Superior temporal gyrus (tissue), 1 donor: ENCODE data around the gene DNMT3L.
"Not testable (repeated sequence)": the region's sequence is repeated elsewhere in the genome, so short reads cannot be mapped to it uniquely, and the experiment has no call there.

Experiments used
- DNase-seq: peaks from one replicate; pipeline ENCODE4 v3.0.0-alpha.2; 2016; ENCODE audit errors: extremely low spot score

DNMT3L gene

DNA sequence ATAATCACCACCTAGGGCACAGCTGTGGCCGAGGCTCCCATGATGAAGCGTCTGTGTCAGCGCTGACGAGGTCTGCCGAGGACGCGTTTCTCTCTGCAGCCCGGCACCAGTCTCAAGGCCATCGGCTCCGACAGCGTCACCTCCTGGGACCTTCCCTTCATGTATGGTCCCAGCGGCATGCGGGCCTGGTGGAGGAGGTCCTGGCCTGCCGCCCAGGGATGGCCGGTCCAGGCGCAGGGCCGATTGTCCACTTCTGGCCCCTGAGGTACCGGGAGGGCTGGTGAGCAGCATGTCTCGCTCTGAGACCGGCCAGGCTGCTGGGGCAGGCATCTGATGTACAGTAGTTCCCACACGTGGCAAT is 64.6 kb downstream of the DNMT3L start:
- DNase-seq = not testable (repeated sequence)
